ENCODE results near the gene TTYH3. TPM values are rescaled to one million over a fixed set of nuclear protein-coding genes. Genes with fewer than 3 reads are reported as not detected.

TTYH3 gene
- total RNA-seq, 2 donors from 2014 or later = 14.3 to 17.9 TPM

DNA sequence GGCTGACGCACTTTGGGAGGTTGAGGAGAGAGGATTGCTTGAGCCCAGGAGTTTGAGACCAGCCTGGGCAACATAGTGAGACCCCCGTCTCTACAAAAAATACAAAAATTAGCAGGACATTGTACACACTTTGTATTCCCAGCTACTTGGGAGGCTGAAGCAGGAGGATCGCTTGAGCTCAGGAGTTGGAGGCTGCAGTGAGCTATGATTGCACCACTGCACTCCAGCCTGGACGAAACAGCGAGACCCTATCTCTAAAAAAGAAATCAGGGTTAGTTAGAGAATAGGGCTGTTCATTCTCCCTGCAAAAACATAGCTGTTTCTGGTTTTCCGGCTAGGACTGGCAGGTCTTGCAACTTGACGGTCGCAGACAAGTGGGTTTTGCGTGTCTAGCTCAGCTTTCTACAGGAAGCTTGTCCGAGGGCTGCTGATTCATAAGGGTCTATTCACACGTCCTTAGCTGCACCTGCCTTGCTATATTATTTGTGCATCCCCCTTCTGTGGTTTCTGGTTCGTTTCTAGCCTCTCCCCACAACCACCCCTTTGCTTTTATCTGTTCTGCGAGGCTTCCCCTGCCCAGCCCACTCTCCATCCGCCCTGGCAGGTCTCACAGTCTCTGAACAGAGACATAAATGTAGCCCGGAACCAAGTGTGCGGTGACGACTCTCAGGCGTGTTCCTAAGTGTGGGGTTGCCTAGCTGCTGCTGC is 66.9 kb downstream of the TTYH3 start:
- Mint-ChIP-seq H3K4me1 (peaks cover 18% of the 10 kb centered on the region), H3K27ac (peak overlapping the region; percentile 62), H3K27me3 (no peaks in the 10 kb centered on the region), H3K4me3 (peak overlapping the region; percentile 65), H3K36me3 (ENCODE audit: low read depth) (no peaks in the 10 kb centered on the region), H3K9me3 (no peaks in the 10 kb centered on the region)
- peak; percentile 90 for ATAC-seq (replicated peaks)

DNA sequence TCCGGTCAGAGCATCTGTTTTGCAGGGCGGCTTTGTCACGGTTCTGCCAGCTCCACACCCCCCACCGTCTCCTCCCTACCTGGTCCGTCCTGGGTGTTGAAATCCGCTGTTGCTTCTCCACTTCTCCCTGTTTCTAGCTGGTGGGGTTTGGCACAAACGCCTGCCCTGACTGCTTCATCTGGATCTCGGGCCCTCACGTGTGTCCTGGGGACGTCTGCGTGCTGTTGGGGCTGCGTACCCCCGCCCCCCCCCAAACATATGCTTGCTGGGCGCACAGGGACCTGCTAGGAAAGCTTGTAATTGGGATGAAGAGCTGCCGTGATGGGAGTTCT is 67.5 kb downstream of the TTYH3 start:
- no peak for ATAC-seq (replicated peaks)
- peak overlapping the region; percentile 65 for H3K4me3 Mint-ChIP-seq
- H3K4me1 Mint-ChIP-seq = peaks cover 18% of the 10 kb centered on the region
- H3K27ac Mint-ChIP-seq = peak overlapping the region; percentile 62
- H3K36me3 Mint-ChIP-seq (ENCODE audit: low read depth) = no peaks in the 10 kb centered on the region
- H3K9me3 Mint-ChIP-seq = no peaks in the 10 kb centered on the region
- no peaks in the 10 kb centered on the region for H3K27me3 Mint-ChIP-seq

DNA sequence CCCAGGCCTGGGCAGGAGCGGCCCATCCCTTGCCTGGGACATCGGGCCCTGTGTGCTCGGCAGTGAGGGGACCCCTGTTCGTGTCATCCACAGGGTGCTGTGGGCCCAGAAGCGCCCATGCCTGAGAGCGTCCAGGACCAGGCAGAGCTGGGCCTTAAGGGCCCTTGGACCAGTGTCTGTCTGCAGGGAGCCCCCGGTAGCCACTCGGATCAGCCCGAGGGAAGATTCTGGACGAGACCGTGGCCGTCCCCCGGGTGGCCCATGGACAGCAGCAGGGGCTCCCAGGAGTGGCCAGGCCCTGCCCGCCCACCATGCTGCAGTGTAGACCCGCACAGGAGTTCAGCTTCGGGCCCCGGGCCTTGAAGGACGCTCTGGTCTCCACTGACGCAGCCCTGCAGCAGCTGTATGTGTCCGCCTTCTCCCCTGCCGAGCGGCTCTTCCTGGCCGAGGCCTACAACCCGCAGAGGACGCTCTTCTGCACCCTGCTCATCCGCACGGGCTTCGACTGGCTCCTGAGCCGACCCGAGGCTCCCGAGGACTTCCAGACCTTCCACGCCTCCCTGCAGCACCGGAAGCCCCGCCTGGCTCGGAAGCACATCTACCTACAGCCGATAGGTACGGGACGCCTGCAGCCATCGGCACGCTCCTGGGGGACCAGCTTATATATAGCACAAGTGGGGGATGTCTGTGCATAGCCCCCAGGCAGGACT is 68.5 kb downstream of the TTYH3 start:
- H3K4me1 Mint-ChIP-seq = peaks cover 18% of the 10 kb centered on the region
- H3K27ac Mint-ChIP-seq = no peak overlapping the region
- no peak for ATAC-seq (replicated peaks)
- no peaks in the 10 kb centered on the region for H3K36me3 Mint-ChIP-seq (ENCODE audit: low read depth)
- no peaks in the 10 kb centered on the region for H3K9me3 Mint-ChIP-seq
- H3K27me3 Mint-ChIP-seq = no peaks in the 10 kb centered on the region
- no peak overlapping the region for H3K4me3 Mint-ChIP-seq

DNA sequence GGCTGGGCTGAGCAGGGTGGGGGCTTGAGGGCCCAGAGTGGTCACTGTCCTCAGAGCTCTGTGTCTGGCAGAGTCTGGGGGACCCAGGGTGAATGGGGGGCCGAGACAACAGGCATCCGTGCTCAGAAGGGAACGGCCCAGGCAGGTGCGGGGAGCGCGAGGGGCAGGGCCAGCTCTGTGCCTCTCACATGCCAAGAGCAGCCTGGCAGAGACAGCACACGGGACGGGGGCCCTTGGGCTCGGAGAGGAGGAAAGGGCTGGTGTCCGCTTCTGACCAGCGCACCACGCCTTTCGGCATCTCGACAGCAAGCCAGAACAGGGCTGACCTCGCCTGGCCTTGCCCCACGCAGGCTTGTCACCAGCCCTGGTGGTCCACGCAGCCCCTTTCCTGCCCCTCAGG is 69.6 kb downstream of the TTYH3 start:
- Mint-ChIP-seq H3K4me1 (peaks cover 18% of the 10 kb centered on the region), H3K4me3 (no peak overlapping the region), H3K27ac (no peak overlapping the region), H3K9me3 (no peaks in the 10 kb centered on the region), H3K36me3 (ENCODE audit: low read depth) (no peaks in the 10 kb centered on the region), H3K27me3 (no peaks in the 10 kb centered on the region)
- no peak for ATAC-seq (replicated peaks)

DNA sequence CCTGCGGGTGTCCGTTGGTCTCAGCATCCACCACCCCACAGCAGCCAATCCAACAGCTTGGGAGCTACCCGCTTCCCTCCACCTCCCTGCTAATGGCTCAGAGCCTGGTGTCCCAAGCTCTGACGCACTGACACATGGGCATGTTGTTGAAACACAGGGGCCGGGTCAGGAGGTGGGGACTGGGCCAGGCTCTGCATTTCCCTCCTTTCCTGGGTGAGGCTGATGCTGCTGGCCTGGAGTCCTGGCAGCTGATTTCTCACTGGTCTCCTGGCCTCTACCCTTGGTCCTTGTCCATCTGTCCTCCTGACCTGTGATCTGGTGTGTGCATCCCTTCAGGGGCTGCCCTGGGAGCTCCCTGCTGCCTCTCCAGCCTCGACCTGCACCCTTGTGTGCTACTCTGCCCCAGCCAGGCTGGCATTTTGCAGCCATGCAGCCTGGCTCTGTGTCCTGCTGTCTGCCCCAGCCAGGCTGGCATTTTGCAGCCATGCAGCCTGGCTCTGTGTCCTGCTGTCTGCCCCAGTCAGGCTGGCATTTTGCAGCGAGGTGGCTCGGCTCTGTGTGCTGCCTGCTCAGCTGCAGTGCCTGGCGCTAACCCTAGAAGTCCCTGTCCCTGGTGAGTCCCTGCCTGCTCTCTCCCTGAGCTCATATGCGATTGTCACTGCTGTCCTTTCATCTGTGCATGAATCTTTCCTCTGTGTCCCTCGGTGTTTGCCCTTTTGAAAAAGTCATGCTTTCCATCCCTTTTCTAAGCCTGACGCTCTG is 70.2 kb downstream of the TTYH3 start:
- H3K4me1 Mint-ChIP-seq = peaks cover 18% of the 10 kb centered on the region
- no peaks in the 10 kb centered on the region for H3K27me3 Mint-ChIP-seq
- H3K4me3 Mint-ChIP-seq = no peak overlapping the region
- no peaks in the 10 kb centered on the region for H3K9me3 Mint-ChIP-seq
- no peaks in the 10 kb centered on the region for H3K36me3 Mint-ChIP-seq (ENCODE audit: low read depth)
- no peak overlapping the region for H3K27ac Mint-ChIP-seq
- no peak for ATAC-seq (replicated peaks)

DNA sequence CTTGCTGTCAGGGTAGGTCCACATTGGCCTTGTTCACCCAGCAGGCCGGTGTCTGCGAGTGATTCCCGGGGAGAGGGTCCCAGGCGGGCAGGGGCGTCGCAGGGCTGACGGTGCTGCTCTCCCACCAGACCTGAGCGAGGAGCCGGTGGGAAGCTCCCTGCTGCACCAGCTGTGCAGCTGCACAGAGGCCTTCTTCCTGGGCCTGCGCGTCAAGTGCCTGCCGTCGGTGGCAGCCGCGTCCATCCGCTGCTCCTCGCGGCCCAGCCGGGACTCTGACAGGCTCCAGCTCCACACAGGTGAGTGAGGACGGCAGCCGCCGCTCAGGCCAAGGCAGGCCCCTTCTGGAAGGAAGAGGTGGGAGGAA is 70.8 kb downstream of the TTYH3 start:
- no peak for ATAC-seq (replicated peaks)
- H3K4me3 Mint-ChIP-seq = no peak overlapping the region
- H3K9me3 Mint-ChIP-seq = no peaks in the 10 kb centered on the region
- H3K27ac Mint-ChIP-seq = no peak overlapping the region
- no peaks in the 10 kb centered on the region for H3K27me3 Mint-ChIP-seq
- peaks cover 18% of the 10 kb centered on the region for H3K4me1 Mint-ChIP-seq
- H3K36me3 Mint-ChIP-seq (ENCODE audit: low read depth) = no peaks in the 10 kb centered on the region

- Mint-ChIP-seq H3K36me3 (ENCODE audit: low read depth) (no peaks in the 10 kb centered on the region), H3K9me3 (no peaks in the 10 kb centered on the region), H3K4me3 (no peak overlapping the region), H3K27me3 (no peaks in the 10 kb centered on the region), H3K27ac (no peak overlapping the region), H3K4me1 (peaks cover 3% of the 10 kb centered on the region)
- no peak for ATAC-seq (replicated peaks)
These were observed 73.7 kb downstream of the TTYH3 start for GRCh38 chr7:2705371-2706096.

- no peak overlapping the region for H3K27ac Mint-ChIP-seq
These were observed 74.9 kb downstream of the TTYH3 start for GRCh38 chr7:2706685-2707126.

DNA sequence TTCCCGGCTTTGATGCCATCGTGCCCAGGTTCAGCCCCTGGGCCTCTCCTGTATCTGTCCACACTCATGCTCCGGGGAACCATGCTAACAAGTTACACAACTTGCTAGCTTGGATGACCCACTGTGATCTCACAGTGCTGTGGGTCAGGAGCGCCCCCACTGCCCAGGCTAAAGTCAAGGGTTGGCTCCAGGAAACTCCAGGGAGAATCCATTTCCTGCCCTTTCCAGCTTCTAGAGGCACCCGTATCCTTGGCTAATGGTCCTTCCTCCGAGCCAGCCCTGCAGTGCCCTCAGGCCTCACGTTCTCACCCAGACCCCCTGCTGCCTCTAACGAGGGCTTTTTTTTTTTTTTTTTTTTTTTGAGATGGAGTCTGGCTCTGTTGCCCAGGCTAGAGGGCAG is 75.7 kb downstream of the TTYH3 start:
- H3K36me3 Mint-ChIP-seq (ENCODE audit: low read depth) = no peaks in the 10 kb centered on the region
- no peak for ATAC-seq (replicated peaks)
- no peaks in the 10 kb centered on the region for H3K9me3 Mint-ChIP-seq
- no peak overlapping the region for H3K4me3 Mint-ChIP-seq
- H3K27ac Mint-ChIP-seq = no peak overlapping the region
- peaks cover 9% of the 10 kb centered on the region for H3K4me1 Mint-ChIP-seq
- no peaks in the 10 kb centered on the region for H3K27me3 Mint-ChIP-seq

More at GRCh38 chr7:2706685-2707126, 74.9 kb downstream of the TTYH3 start:
- Mint-ChIP-seq H3K4me3 (no peak overlapping the region), H3K27me3 (no peaks in the 10 kb centered on the region), H3K4me1 (peaks cover 9% of the 10 kb centered on the region), H3K36me3 (ENCODE audit: low read depth) (no peaks in the 10 kb centered on the region), H3K9me3 (no peaks in the 10 kb centered on the region)
- no peak for ATAC-seq (replicated peaks)

DNA sequence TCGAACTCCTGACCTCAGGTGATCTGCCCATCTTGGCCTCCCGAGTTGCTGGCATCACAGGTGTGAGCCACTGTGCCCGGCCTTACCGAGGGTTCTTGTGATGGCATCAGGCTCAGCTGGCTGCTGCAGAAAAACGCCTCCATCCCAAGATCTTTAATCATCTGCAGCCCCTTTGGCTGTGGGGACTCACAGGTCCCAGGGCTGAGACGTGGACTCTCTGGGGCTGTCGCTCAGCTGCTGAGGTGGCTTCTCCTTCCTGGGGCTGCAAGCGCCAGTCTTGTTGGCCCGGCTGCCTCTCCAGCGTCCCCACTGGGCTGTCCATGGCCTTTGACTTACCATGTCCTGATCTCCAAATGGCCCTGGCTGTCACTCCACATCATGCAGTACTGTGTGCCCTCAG is 76.3 kb downstream of the TTYH3 start:
- Mint-ChIP-seq H3K27me3 (no peaks in the 10 kb centered on the region), H3K4me1 (peaks cover 9% of the 10 kb centered on the region), H3K36me3 (ENCODE audit: low read depth) (no peaks in the 10 kb centered on the region), H3K27ac (no peak overlapping the region), H3K9me3 (no peaks in the 10 kb centered on the region), H3K4me3 (no peak overlapping the region)
- ATAC-seq (replicated peaks) = no peak

DNA sequence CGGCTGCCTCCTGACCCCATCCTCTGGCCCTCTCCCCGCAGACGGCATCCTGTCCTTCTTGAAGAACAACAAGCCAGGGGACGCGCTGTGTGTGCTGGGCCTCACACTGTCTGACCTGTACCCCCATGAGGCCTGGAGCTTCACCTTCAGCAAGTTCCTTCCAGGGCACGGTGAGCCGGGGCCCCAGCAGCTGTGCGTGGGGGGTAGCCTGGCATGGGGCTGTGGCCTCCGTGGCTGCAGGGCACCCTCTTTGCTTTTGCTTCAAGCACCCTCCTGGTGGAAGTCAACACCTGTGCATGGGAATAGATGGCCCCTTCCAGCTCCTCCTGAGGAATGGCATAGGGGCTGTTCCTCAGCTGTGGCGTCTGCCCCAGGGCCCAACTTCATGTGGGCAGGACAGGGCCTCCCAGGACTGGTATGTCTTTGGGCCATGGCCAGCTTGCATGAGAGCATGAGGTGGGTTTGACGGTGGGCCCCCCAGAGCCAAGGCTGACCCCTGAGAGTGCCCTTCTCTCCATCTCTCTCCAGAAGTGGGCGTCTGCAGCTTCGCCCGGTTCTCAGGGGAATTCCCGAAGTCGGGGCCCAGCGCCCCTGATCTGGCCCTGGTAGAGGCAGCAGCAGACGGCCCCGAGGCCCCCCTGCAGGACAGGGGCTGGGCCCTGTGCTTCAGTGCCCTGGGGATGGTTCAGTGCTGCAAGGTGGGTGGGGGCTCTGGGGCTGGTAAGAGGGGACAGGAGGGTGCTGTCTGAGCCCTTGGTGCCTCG is 76.9 kb downstream of the TTYH3 start:
- ATAC-seq (replicated peaks) = no peak
- peak overlapping the region; percentile 84 for H3K4me3 Mint-ChIP-seq
- H3K9me3 Mint-ChIP-seq = no peaks in the 10 kb centered on the region
- H3K27ac Mint-ChIP-seq = no peak overlapping the region
- peaks cover 9% of the 10 kb centered on the region for H3K4me1 Mint-ChIP-seq
- H3K27me3 Mint-ChIP-seq = no peaks in the 10 kb centered on the region
- H3K36me3 Mint-ChIP-seq (ENCODE audit: low read depth) = no peaks in the 10 kb centered on the region

DNA sequence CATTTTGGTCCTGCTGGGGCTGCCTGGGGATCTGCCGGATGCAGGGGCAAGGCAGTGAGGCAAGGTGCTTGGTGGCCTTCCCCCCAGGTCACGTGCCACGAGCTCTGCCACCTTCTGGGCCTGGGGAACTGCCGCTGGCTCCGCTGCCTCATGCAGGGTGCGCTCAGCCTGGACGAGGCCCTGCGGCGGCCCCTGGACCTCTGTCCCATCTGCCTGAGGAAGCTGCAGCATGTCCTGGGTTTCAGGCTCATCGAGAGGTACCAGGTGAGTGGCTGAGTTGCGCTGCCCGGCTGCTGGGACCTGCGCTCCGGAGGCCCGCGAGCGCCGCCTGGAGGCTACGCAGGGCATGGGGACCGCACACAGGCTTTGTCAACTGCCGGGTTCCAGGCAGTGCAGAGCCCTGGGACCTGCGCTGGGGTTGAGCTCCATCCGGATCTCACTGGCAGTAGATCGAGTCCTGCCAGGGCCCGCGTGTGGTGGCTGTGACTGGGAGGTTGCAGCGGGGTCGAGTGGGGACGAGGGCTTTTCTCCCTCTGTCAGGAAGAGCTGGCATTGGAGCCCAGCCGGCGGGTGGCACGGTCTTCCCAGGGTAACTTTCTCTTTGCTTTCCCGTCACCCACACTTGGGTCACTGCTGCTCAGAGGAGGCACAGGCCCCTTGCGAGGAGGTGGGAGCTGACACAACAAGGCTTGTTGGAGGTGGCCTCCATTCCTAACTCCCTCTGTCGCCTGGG is 77.9 kb downstream of the TTYH3 start:
- H3K9me3 Mint-ChIP-seq = no peaks in the 10 kb centered on the region
- no peaks in the 10 kb centered on the region for H3K36me3 Mint-ChIP-seq (ENCODE audit: low read depth)
- H3K4me3 Mint-ChIP-seq = peak overlapping the region; percentile 84
- ATAC-seq (replicated peaks) = peak; percentile 85
- H3K27ac Mint-ChIP-seq = peak overlapping the region; percentile 73
- H3K4me1 Mint-ChIP-seq = peaks cover 12% of the 10 kb centered on the region
- H3K27me3 Mint-ChIP-seq = no peaks in the 10 kb centered on the region

- Mint-ChIP-seq H3K4me1 (peaks cover 17% of the 10 kb centered on the region), H3K4me3 (peak overlapping the region; percentile 84), H3K9me3 (no peaks in the 10 kb centered on the region), H3K36me3 (ENCODE audit: low read depth) (no peaks in the 10 kb centered on the region), H3K27ac (peak overlapping the region; percentile 73), H3K27me3 (no peaks in the 10 kb centered on the region)
- peak; percentile 69 for ATAC-seq (replicated peaks)
These were observed 78.5 kb downstream of the TTYH3 start for GRCh38 chr7:2710286-2710655.
